CD4-positive, alpha-beta T cell (primary cell): ENCODE data around the gene SHOX. TPM values are rescaled to one million over a fixed set of nuclear protein-coding genes. Genes with fewer than 3 reads are reported as not detected.

Experiments
- ATAC-seq: fragments of 200-7000 bp; cut with Tn5 transposase; one replicate; pipeline ENCODE4 v1.10.0; 2022; ENCODE audit warnings: mild to moderate bottlenecking; ENCODE audit not compliant: poor library complexity
- CTCF ChIA-PET: fragments of 350-600 bp; sonication (Branson Sonifier 250); formaldehyde crosslinking; loops from one replicate; lab custom pipeline; 2021; ENCODE audit warnings: antibody characterized with exemption, inconsistent platforms; lab: Charles Lee
- POLR2A ChIA-PET: fragments of 350-600 bp; sonication (Branson Sonifier 250); formaldehyde crosslinking; loops from one replicate; lab custom pipeline; 2021; ENCODE audit warnings: antibody characterized with exemption, inconsistent platforms; lab: Charles Lee
- DNase-seq, 14 experiments: peaks; one replicate each; pipeline ENCODE4 v3.0.0-alpha.2; 2013 to 2020; ENCODE audit warnings: mixed read lengths in 2 of 14
- H3K27ac ChIP-seq, 2 donors: one replicate each; pipeline versions ENCODE4 v1.5.1 to v1.7.0; 2013; ENCODE audit warnings: low read length in 2 of 2, low read depth in 1 of 2, mild to moderate bottlenecking in 1 of 2
- H3K27me3 ChIP-seq, 2 experiments: 1 replicate in 1 of 2; 2 replicates in 1 of 2; pipeline versions ENCODE4 v1.6.1 to v1.7.0; 2013; ENCODE audit warnings: low read length in 2 of 2, control low read depth in 1 of 2, mild to moderate bottlenecking in 1 of 2, moderate library complexity in 1 of 2; ENCODE audit not compliant: insufficient read depth in 2 of 2, control insufficient read depth in 1 of 2
- H3K36me3 ChIP-seq: one replicate; pipeline ENCODE4 v1.6.1; 2013; ENCODE audit warnings: low read length, control low read depth; ENCODE audit not compliant: insufficient read depth
- H3K4me1 ChIP-seq: one replicate; pipeline ENCODE4 v1.6.1; 2013; ENCODE audit warnings: low read length, control low read depth; ENCODE audit not compliant: insufficient read depth
- H3K4me3 ChIP-seq: one replicate; pipeline ENCODE4 v1.5.1; 2013; ENCODE audit warnings: mild to moderate bottlenecking, low read length, moderate library complexity
- H3K9me3 ChIP-seq, 2 experiments: 1 replicate in 1 of 2; 2 replicates in 1 of 2; pipeline versions ENCODE4 v1.6.1 to v1.7.0; 2013; ENCODE audit warnings: low read length in 2 of 2, mild to moderate bottlenecking in 2 of 2, control low read depth in 1 of 2, moderate library complexity in 1 of 2; ENCODE audit not compliant: control insufficient read depth in 1 of 2, insufficient read depth in 1 of 2
- H3K27ac Mint-ChIP-seq: one replicate; pipeline ENCODE4 v1.8.0; 2020; ENCODE audit warnings: mixed read lengths
- H3K27me3 Mint-ChIP-seq: one replicate; pipeline ENCODE4 v1.8.0; 2021; ENCODE audit warnings: mixed read lengths
- H3K36me3 Mint-ChIP-seq: one replicate; pipeline ENCODE4 v1.8.0; 2021; ENCODE audit warnings: low read depth, mixed read lengths
- H3K4me1 Mint-ChIP-seq: one replicate; pipeline ENCODE4 v1.8.0; 2021; ENCODE audit warnings: low read depth, mixed read lengths
- H3K4me3 Mint-ChIP-seq: one replicate; pipeline ENCODE4 v1.8.0; 2020; ENCODE audit warnings: mild to moderate bottlenecking, mixed read lengths
- H3K9me3 Mint-ChIP-seq: one replicate; pipeline ENCODE4 v1.8.0; 2020; ENCODE audit warnings: mixed read lengths
- intact Hi-C, 2 experiments: fragments of 100-400 bp; cut with DNase I in 1 of 2; cut with micrococcal nuclease in 1 of 2; formaldehyde crosslinking; loops; one replicate each; pipeline versions ENCODE4 v1.15.1 to v1.9.0; 2023 to 2025; cut with DNase I, micrococcal nuclease
- total RNA-seq, 174 experiments: library from RNA in 2 of 174; stranded (reverse) in 2 of 174; gene quantifications; one replicate each; pipeline ENCODE4 v1.2.3 and lab custom pipeline; 2021 to 2026
- TF ChIP-seq, protein P1 (sequence below): fragments of 200-600 bp; IDR thresholded peaks from one replicate; pipeline ENCODE4 v1.8.0; 2022; ENCODE audit warnings: antibody characterized with exemption, mild to moderate bottlenecking

The SHOX gene
- total RNA-seq, 2 experiments from 2014 or later, result not detected

DNA sequence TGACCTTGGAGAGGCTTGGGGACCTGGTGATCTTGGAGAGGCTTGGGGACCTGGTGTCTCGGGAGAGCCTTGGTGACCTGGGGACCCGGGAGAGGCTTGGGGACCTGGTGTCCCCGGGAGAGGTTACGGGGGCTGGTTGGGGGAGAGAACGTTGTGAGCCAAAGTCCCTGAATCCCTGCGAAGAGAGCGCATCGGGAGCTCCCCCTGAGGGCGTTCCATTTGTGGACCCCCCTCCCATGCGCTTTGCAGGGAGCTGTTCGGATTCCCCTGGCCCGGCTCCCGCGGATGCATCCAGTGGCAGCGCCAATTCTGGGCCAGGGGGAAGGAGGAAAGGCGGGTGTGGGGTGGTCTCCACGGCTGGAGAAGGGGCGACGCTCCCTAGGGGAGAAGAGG, 13.3 kb downstream of the SHOX start:
- H3K4me3 ChIP-seq, result no peak overlapping the region
- H3K36me3 ChIP-seq, result no peaks in the 10 kb centered on the region
- no peak for DNase-seq
- H3K27ac Mint-ChIP-seq, result no peak overlapping the region
- CTCF ChIA-PET, result no interaction called here
- POLR2A ChIA-PET, result no interaction called here
- intact Hi-C loops, result no loop called here
- no peak overlapping the region for H3K27ac ChIP-seq
- H3K9me3 Mint-ChIP-seq, result no peaks in the 10 kb centered on the region
- peaks cover 3 to 24% of the 10 kb centered on the region in 2 experiments for H3K27me3 ChIP-seq
- H3K4me3 Mint-ChIP-seq, result no peak overlapping the region
- no peaks in the 10 kb centered on the region for H3K4me1 Mint-ChIP-seq
- ATAC-seq, result no peak
- H3K36me3 Mint-ChIP-seq, result no peaks in the 10 kb centered on the region
- H3K4me1 ChIP-seq, result no peaks in the 10 kb centered on the region
- TF ChIP-seq, protein P1, sequence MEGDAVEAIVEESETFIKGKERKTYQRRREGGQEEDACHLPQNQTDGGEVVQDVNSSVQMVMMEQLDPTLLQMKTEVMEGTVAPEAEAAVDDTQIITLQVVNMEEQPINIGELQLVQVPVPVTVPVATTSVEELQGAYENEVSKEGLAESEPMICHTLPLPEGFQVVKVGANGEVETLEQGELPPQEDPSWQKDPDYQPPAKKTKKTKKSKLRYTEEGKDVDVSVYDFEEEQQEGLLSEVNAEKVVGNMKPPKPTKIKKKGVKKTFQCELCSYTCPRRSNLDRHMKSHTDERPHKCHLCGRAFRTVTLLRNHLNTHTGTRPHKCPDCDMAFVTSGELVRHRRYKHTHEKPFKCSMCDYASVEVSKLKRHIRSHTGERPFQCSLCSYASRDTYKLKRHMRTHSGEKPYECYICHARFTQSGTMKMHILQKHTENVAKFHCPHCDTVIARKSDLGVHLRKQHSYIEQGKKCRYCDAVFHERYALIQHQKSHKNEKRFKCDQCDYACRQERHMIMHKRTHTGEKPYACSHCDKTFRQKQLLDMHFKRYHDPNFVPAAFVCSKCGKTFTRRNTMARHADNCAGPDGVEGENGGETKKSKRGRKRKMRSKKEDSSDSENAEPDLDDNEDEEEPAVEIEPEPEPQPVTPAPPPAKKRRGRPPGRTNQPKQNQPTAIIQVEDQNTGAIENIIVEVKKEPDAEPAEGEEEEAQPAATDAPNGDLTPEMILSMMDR, result no peak
- peaks cover 31% of the 10 kb centered on the region for H3K27me3 Mint-ChIP-seq
- H3K9me3 ChIP-seq, result peaks cover 0 to 27% of the 10 kb centered on the region in 2 experiments

DNA sequence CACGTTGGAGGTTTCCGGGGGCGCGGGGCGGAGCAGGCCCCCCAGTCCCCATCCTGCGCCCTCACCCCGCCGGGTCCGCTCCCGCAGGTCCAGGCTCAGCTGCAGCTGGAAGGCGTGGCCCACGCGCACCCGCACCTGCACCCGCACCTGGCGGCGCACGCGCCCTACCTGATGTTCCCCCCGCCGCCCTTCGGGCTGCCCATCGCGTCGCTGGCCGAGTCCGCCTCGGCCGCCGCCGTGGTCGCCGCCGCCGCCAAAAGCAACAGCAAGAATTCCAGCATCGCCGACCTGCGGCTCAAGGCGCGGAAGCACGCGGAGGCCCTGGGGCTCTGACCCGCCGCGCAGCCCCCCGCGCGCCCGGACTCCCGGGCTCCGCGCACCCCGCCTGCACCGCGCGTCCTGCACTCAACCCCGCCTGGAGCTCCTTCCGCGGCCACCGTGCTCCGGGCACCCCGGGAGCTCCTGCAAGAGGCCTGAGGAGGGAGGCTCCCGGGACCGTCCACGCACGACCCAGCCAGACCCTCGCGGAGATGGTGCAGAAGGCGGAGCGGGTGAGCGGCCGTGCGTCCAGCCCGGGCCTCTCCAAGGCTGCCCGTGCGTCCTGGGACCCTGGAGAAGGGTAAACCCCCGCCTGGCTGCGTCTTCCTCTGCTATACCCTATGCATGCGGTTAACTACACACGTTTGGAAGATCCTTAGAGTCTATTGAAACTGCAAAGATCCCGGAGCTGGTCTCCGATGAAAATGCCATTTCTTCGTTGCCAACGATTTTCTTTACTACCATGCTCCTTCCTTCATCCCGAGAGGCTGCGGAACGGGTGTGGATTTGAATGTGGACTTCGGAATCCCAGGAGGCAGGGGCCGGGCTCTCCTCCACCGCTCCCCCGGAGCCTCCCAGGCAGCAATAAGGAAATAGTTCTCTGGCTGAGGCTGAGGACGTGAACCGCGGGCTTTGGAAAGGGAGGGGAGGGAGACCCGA, 14.0 kb downstream of the SHOX start:
- peaks cover 24% of the 10 kb centered on the region for H3K27me3 Mint-ChIP-seq
- H3K36me3 Mint-ChIP-seq, result no peaks in the 10 kb centered on the region
- CTCF ChIA-PET, result no interaction called here
- no peak for ATAC-seq
- no peak overlapping the region for H3K4me3 ChIP-seq
- peaks cover 3 to 18% of the 10 kb centered on the region in 2 experiments for H3K27me3 ChIP-seq
- H3K36me3 ChIP-seq, result no peaks in the 10 kb centered on the region
- DNase-seq, result no peak
- no peak overlapping the region for H3K27ac Mint-ChIP-seq
- TF ChIP-seq, protein P1, result no peak
- H3K4me1 ChIP-seq, result no peaks in the 10 kb centered on the region
- POLR2A ChIA-PET, result no interaction called here
- peaks cover 0 to 27% of the 10 kb centered on the region in 2 experiments for H3K9me3 ChIP-seq
- intact Hi-C loops, result no loop called here
- H3K4me3 Mint-ChIP-seq, result no peak overlapping the region
- no peaks in the 10 kb centered on the region for H3K9me3 Mint-ChIP-seq
- no peak overlapping the region for H3K27ac ChIP-seq
- no peaks in the 10 kb centered on the region for H3K4me1 Mint-ChIP-seq

DNA sequence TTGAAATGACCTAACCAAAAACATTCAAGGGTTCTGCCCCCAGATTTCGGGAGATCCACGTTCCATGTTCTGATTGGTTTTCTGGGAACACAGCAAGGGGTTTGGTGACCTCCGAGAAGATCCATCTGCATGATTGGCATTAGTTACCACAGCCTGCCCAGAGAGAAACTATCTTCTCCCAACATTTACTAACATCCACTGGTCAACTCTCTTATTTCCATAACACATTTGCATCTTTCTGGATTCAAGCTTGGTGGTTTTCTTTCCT, 15.6 kb downstream of the SHOX start:
- POLR2A ChIA-PET, result no interaction called here

More for the DNA sequence above, 15.6 kb downstream of the SHOX start:
- H3K4me1 Mint-ChIP-seq, result no peaks in the 10 kb centered on the region
- intact Hi-C loops, result no loop called here
- peaks cover 12% of the 10 kb centered on the region for H3K27me3 Mint-ChIP-seq
- no peak overlapping the region for H3K27ac ChIP-seq
- peaks cover 0 to 26% of the 10 kb centered on the region in 2 experiments for H3K9me3 ChIP-seq
- H3K4me3 ChIP-seq, result no peak overlapping the region
- H3K27me3 ChIP-seq, result peaks cover 0 to 12% of the 10 kb centered on the region in 2 experiments
- CTCF ChIA-PET, result no interaction called here
- no peak overlapping the region for H3K27ac Mint-ChIP-seq
- H3K9me3 Mint-ChIP-seq, result no peaks in the 10 kb centered on the region
- ATAC-seq, result no peak
- DNase-seq, result no peak
- no peaks in the 10 kb centered on the region for H3K36me3 ChIP-seq
- H3K4me1 ChIP-seq, result no peaks in the 10 kb centered on the region
- TF ChIP-seq, protein P1, result no peak
- no peak overlapping the region for H3K4me3 Mint-ChIP-seq
- no peaks in the 10 kb centered on the region for H3K36me3 Mint-ChIP-seq
